ACHN (cell line): ENCODE data around the gene CDH22.

Experiments
- DNase-seq: peaks from one replicate; pipeline ENCODE4 v3.0.0-alpha.2; 2015
- in situ Hi-C: cut with HindIII; loops from 2 replicates; pipeline ENCODE4 v1.10.0; 2017; ENCODE audit warnings: low sequenced_read_pairs, low pct_ligation_motif_present, low pct_unique_long_range_greater_than_20kb

CDH22 gene

GRCh38 chr20:46346770-46347169 lies 38.5 kb upstream of the CDH22 start:
- in situ Hi-C loops = no loop called here
- no peak for DNase-seq

DNA sequence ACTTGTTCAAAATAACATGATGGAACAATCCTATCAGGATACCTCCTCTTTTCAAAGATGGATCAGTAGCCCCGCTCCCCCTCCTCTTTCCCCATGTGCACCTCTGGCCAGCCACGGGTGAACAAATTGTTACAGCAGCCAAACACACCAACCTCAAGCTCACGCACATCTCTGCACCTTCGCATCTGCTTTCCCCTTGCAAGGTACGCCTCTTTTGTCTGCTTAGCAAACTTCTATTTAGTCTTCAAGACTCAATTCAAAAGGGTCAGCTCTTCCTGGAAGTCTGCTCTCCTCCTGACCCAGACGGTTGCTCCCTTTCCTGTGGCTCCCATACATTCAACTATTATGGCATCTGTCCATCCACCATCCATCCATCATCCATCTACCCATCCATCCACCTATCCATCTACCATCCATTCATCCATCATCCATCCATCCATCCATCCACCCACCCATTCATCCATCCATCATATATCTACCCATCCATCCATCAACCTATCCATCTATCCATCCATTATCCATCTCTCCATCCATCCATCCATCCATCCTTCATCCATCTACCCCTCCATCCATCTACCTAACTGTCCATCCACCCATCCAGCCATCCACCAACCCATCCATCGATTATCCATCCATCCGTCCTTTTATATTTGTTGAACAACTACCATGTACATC lies 36.3 kb upstream of the CDH22 start:
- in situ Hi-C loops = no loop called here
- DNase-seq = no peak

GRCh38 chr20:46343975-46344357 lies 35.7 kb upstream of the CDH22 start:
- no peak for DNase-seq
- in situ Hi-C loops = no loop called here

GRCh38 chr20:46343348-46343974 lies 35.2 kb upstream of the CDH22 start:
- no peak for DNase-seq
- in situ Hi-C loops = no loop called here

- no peak for DNase-seq
- in situ Hi-C loops = no loop called here
These were observed 34.4 kb upstream of the CDH22 start for GRCh38 chr20:46342451-46343347.

DNA sequence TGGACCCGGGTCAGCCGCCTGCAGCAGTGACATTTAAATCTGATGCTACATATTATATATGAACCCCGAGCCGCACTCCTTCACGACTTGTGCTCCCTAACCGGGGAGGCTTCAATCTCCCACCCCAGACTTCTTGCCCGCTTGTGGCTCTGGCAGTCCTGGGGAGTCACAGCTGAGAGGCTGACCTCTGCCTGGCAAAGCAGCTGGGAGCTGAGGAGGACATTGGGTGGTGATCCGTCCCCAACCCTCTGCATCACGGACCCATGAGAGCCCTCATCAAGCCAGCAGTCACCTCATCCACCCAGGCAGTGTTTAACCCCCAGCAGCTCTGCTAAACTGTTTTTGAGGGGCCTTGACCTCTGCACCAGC lies 33.7 kb upstream of the CDH22 start:
- in situ Hi-C loops = no loop called here
- DNase-seq = no peak

GRCh38 chr20:46341074-46342009 lies 33.0 kb upstream of the CDH22 start:
- DNase-seq = no peak
- in situ Hi-C loops = no loop called here

DNA sequence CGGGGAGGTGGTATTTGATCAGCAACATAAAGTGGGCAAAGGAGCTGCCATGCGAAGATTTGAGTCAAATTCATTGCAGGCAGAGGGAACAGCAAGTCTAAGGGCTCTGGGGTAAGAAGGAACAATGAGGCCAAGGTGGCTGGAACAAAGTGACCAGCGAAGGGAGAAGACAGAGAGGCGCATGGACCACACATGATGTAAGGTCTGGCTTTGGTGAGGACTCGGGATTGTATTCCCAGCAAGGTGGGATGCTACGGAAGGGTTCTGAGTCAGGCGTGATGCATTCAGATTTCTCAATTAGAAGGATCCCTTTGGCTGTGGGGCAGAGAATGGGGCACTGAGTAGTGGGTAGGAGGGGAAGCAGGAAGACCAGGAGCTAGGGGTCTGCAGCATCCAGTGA lies 30.7 kb upstream of the CDH22 start:
- in situ Hi-C loops = no loop called here

DNA sequence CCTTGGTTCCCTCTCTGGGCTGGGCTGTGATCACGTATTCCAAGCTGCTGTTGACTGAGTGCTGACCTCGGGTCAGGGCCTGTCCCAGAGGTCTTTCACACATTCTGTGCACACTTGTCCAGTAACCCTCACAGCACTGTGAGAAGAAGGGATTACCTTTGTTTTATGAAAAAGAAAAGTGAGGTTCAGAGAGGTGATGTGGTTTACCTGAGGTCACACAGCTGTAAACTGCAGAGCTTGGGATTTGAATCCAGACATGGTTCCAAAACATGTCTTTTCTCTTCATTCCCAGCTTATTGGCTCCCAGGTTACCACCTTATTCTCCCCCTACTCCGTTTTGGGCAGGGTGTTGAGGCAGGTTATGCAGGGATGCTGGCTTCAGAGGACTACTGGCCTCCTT lies 28.4 kb upstream of the CDH22 start:
- in situ Hi-C loops = no loop called here
- DNase-seq = no peak

More for the DNA sequence above, 30.7 kb upstream of the CDH22 start:
- no peak for DNase-seq

DNA sequence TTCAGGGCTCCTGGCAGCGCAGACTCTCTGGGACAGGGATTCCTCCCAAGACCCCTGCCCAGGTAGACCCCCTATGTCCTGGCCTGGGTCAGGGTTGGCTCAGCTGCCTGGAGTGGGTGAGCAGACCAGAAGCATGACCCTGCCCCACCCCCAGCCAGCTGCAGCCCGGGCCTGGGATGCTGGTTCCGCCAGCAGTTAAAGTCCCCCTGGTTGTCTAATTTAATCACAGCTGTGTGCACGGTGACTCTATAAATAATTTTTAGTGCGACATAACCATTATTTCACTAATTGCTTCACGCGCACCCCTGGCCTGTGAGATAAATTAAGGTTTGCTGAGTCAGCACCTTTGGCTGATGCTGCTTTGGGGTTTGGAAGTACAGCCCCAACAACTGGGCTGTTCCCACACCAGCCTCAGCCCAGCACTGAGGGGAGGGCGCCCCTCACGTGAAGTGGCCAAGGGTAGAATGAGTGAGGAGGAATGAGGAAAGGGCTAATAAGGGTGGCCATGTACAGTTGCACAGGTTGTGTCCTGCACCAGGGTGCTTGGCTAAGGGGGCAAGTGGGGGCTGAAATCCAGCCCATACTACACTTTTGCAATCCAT lies 26.1 kb upstream of the CDH22 start:
- in situ Hi-C loops = no loop called here
- no peak for DNase-seq

- in situ Hi-C loops = no loop called here
These were observed 25.1 kb upstream of the CDH22 start for GRCh38 chr20:46333161-46333991.

GRCh38 chr20:46332373-46333160 lies 24.3 kb upstream of the CDH22 start:
- in situ Hi-C loops = no loop called here
- no peak for DNase-seq

More at GRCh38 chr20:46333161-46333991, 25.1 kb upstream of the CDH22 start:
- DNase-seq = no peak

DNA sequence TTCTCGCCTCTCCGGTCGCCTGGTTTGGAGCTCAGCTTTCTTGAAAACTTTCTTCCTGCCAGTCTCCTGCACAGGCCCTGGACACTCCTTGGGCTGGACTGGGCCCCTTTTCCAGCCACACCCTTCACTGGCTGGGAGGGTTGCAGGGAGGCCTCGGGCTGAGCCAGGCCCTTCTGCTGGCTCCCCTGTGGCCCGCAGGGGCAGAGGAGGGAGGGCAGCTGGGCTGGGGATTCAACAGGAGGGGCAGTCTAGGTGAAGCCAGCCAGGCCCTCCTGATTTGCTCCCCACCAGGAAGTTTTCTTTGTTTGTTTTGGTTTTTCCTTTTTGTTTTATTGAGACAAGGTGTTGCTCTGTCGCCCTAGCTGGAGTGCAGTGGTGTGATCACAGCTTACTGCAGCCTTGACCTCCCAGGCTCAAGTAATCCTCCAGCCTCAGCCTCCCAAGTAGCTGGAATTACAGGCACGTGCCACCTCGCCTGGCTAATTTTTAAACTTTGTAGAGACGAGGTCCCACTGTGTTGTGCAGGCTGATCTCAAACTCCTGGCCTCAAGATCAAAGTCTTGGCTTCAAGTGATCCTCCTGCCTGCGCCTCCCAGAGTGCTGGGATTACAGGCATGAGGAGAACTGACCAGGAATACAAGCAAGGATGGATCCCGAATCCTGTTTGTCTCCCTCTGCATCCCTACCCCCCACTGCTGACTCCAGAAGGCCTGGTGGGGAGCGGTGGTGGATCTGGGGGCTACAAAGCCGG lies 23.5 kb upstream of the CDH22 start:
- no peak for DNase-seq
- in situ Hi-C loops = no loop called here

GRCh38 chr20:46330831-46331371 lies 22.6 kb upstream of the CDH22 start:
- in situ Hi-C loops = no loop called here
- DNase-seq = no peak

DNA sequence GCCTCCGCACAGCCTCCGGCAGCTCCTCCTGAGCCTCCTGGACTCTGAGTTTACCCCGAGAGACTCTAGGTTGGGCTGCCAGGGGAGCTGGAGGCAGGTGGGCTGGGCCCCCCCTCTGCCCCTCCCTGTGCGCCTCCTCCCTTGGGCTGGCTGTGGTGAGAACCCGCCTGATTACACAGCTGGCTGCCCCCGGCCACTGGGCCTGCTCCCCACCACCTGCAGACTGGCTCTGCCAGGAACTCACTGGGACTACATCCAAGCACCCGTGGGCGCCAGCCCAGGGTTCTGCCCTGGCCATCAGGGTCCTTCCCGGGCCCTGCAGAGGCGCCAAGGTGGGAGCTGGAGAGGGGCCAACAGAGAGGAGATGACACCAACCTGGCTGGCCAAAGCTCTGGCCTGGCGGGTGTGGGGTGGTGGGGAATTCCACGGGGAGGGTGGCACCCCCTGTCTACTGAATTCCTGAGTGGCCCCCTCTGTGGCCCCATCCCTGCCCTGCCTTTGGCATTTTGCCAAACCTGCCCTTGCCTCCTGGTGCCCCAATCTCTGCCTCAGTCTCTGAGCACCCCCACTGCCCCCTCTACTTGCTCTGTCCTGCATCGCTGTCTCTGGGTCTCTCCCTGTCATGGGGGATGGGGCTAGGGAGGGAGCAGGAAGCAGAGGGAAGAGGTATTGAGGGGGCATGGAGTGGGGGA lies 21.9 kb upstream of the CDH22 start:
- no peak for DNase-seq
- in situ Hi-C loops = no loop called here
